C4-2B (cell line): ENCODE measurements around the gene RGMB.
"Not testable (repeated sequence)": the region's sequence is repeated elsewhere in the genome, so short reads cannot be mapped to it uniquely, and the experiment has no call there.

ENCODE experiments used
- H3K27ac ChIP-seq: fragments of 450-650 bp; 2 replicates; pipeline ENCODE4 v1.5.1; 2017
- CTCF ChIP-seq: fragments of 450-650 bp; conservative IDR thresholded peaks from 2 replicates; pipeline ENCODE4 v1.5.1; 2017; ENCODE audit warnings: mild to moderate bottlenecking
- ZFX ChIP-seq: fragments of 450-650 bp; IDR thresholded peaks from 2 replicates; pipeline ENCODE4 v1.6.1; 2017

Gene RGMB

GRCh38 chr5:98773464-98774191 is at the start of gene RGMB:
Gene RGMB, plus strand, starts transcription at chr5:98773663. Its CDS starts 408 bp downstream, at chr5:98774071.
- TF ChIP-seq CTCF (peak; percentile 22), ZFX (peak; percentile 87)

GRCh38 chr5:98726258-98726657 is 47.2 kb upstream of the RGMB start:
- TF ChIP-seq CTCF (no peak), ZFX (no peak)

More at GRCh38 chr5:98773464-98774191, at the start of gene RGMB:
- peak within 1 kb of the TSS; percentile 98 for H3K27ac ChIP-seq

GRCh38 chr5:98727686-98728085 is 45.8 kb upstream of the RGMB start:
- no peak for TF ChIP-seq ZFX
- TF ChIP-seq CTCF, result no peak
- no peak overlapping the region for H3K27ac ChIP-seq

More at GRCh38 chr5:98726258-98726657, 47.2 kb upstream of the RGMB start:
- H3K27ac ChIP-seq, result no peak overlapping the region

GRCh38 chr5:98734646-98735045 is 38.8 kb upstream of the RGMB start:
- TF ChIP-seq ZFX (no peak), CTCF (peak; percentile 38)
- no peak overlapping the region for H3K27ac ChIP-seq

GRCh38 chr5:98735806-98736507 is 37.5 kb upstream of the RGMB start:
- no peak overlapping the region for H3K27ac ChIP-seq
- TF ChIP-seq ZFX (no peak), CTCF (no peak)

GRCh38 chr5:98736753-98737152 is 36.7 kb upstream of the RGMB start:
- H3K27ac ChIP-seq, result no peak overlapping the region
- TF ChIP-seq ZFX, result no peak
- TF ChIP-seq CTCF, result no peak

- H3K27ac ChIP-seq, result not testable (repeated sequence)
Observed at GRCh38 chr5:98737441-98737840, 36.0 kb upstream of the RGMB start.

GRCh38 chr5:98738481-98739149 is 34.8 kb upstream of the RGMB start:
- H3K27ac ChIP-seq, result not testable (repeated sequence)
